ENCODE results near the gene DET1.

- TF ChIP-seq, protein P1, sequence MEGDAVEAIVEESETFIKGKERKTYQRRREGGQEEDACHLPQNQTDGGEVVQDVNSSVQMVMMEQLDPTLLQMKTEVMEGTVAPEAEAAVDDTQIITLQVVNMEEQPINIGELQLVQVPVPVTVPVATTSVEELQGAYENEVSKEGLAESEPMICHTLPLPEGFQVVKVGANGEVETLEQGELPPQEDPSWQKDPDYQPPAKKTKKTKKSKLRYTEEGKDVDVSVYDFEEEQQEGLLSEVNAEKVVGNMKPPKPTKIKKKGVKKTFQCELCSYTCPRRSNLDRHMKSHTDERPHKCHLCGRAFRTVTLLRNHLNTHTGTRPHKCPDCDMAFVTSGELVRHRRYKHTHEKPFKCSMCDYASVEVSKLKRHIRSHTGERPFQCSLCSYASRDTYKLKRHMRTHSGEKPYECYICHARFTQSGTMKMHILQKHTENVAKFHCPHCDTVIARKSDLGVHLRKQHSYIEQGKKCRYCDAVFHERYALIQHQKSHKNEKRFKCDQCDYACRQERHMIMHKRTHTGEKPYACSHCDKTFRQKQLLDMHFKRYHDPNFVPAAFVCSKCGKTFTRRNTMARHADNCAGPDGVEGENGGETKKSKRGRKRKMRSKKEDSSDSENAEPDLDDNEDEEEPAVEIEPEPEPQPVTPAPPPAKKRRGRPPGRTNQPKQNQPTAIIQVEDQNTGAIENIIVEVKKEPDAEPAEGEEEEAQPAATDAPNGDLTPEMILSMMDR (IDR thresholded peaks at IDR 0.05), result no peak
- no peak for TF ChIP-seq POLR2A (IDR thresholded peaks at IDR 0.05)
- TF ChIP-seq EP300 (IDR thresholded peaks at IDR 0.05), result no peak
These were observed 34.1 kb upstream of the DET1 start for GRCh38 chr15:88580532-88580931.

Measured in ovary (tissue), 3 donors.